Ovary (tissue), 9 donors: ENCODE results near the gene AKR1B1. TPM values are rescaled to one million over a fixed set of nuclear protein-coding genes. Genes with fewer than 3 reads are reported as not detected.

Source experiments
- DNase-seq, 5 donors: peaks; one replicate each; pipeline ENCODE4 v3.0.0-alpha.2; 2019 to 2020
- H3K27ac ChIP-seq, 2 donors: fragments of 200-600 bp; one replicate each; pipeline versions ENCODE4 v1.5.1 to v1.8.0; 2019 to 2022
- H3K27me3 ChIP-seq: fragments of 200-600 bp; one replicate; pipeline ENCODE4 v1.8.0; 2022
- H3K36me3 ChIP-seq: fragments of 200-600 bp; sonication (generic); one replicate; pipeline ENCODE4 v1.5.1; 2019
- H3K4me1 ChIP-seq: one replicate; pipeline ENCODE4 v1.8.1; 2013; ENCODE audit warnings: mild to moderate bottlenecking, moderate library complexity; ENCODE audit not compliant: insufficient read depth
- H3K4me3 ChIP-seq: fragments of 200-600 bp; sonication (generic); one replicate; pipeline ENCODE4 v1.5.1; 2017
- H3K9me3 ChIP-seq, 2 donors: fragments of 200-600 bp in 1 of 2; sonication (generic) in 1 of 2; one replicate each; pipeline versions ENCODE4 v1.5.1 to v1.8.1; 2013 to 2019; ENCODE audit warnings: mild to moderate bottlenecking in 1 of 2, moderate library complexity in 1 of 2
- EP300 ChIP-seq: sonication (generic); formaldehyde crosslinking; IDR thresholded peaks from one replicate; pipeline ENCODE4 v1.6.1; 2017; ENCODE audit warnings: antibody characterized with exemption
- POLR2A ChIP-seq: fragments of 450-650 bp; IDR thresholded peaks from one replicate; pipeline ENCODE4 v1.6.1; 2017; ENCODE audit warnings: antibody characterized with exemption, mild to moderate bottlenecking, moderate library complexity
- WGBS, 3 donors: extraction: QIAGEN DNeasy Blood & Tissue Kit in 1 of 3; methylation state at CpG; one replicate each; pipeline versions ENCODE4 v1.1.5 to v1.1.7; 2013 to 2017; 5-methylcytosine and 5-hydroxymethylcytosine counted together
- intact Hi-C, 4 donors: fragments of 100-400 bp; cut with DNase I; formaldehyde crosslinking; loops; one replicate each; pipeline versions ENCODE4 v1.11.0 to v1.15.1; 2022 to 2023
- polyA plus RNA-seq, 2 donors: library from polyadenylated mRNA; stranded (reverse); fragments of 200-250 nt in 1 of 2; fragments of 350-450 nt in 1 of 2; fragmentation: Illumina TruSeq in 1 of 2; extraction: RNeasy Lipid Tissue Mini Kit (QIAGEN cat#74804) in 1 of 2; gene quantifications; one replicate each; pipeline ENCODE4 v1.2.3, GENCODE V29; 2013 to 2014
- total RNA-seq, 7 donors: library from RNA; depleted of rRNA in 2 of 7; stranded (reverse); fragments of >200 nt in 2 of 7; fragmentation: NEBNext Ultra II Directional in 3 of 7; extraction: Animal tissue kit (Norgen Biotek cat#: 25700) in 3 of 7; gene quantifications; one replicate each; pipeline versions ENCODE4 v1.1.0 to v1.2.4, GENCODE V29; 2016 to 2023
- TF ChIP-seq, protein P1 (sequence below), 3 donors: fragments of 450-650 bp in 2 of 3; fragments of 200-600 bp in 1 of 3; IDR thresholded peaks; one replicate each; pipeline versions ENCODE4 v1.5.1 to v1.8.0; 2016 to 2022; ENCODE audit warnings: antibody characterized with exemption in 3 of 3, mild to moderate bottlenecking in 1 of 3
- donor health status: DM: no; HTN: no; CAD: no; lungs with moderate emphysema.
- donor health status: DM: no; HTN: no; CAD: no.
- donor health status: Bipolar disorder and iron deficiency.
- donor health status: DM: yes; HTN: yes; CAD: no.
- donor health status: DM: no; HTN: no; CAD: no.
- donor health status: DM: yes; HTN: yes; CAD: no.

The AKR1B1 gene
- total and polyA plus RNA-seq, 9 donors, result 39.3 to 133 (median 80.8) TPM

- H3K4me1 ChIP-seq, result peaks cover 4% of the 10 kb centered on the region
- WGBS, 3 donors, result 82 to 88% (median 86%) methylated on average over 11 of the region's 11 CpGs
- H3K27ac ChIP-seq, result no peak overlapping the region
- TF ChIP-seq, protein P1, sequence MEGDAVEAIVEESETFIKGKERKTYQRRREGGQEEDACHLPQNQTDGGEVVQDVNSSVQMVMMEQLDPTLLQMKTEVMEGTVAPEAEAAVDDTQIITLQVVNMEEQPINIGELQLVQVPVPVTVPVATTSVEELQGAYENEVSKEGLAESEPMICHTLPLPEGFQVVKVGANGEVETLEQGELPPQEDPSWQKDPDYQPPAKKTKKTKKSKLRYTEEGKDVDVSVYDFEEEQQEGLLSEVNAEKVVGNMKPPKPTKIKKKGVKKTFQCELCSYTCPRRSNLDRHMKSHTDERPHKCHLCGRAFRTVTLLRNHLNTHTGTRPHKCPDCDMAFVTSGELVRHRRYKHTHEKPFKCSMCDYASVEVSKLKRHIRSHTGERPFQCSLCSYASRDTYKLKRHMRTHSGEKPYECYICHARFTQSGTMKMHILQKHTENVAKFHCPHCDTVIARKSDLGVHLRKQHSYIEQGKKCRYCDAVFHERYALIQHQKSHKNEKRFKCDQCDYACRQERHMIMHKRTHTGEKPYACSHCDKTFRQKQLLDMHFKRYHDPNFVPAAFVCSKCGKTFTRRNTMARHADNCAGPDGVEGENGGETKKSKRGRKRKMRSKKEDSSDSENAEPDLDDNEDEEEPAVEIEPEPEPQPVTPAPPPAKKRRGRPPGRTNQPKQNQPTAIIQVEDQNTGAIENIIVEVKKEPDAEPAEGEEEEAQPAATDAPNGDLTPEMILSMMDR (IDR thresholded peaks at IDR 0.05), result no peak
- TF ChIP-seq EP300 (no peak), POLR2A (no peak)
- intact Hi-C loops, result no loop called here
- no peaks in the 10 kb centered on the region for H3K27me3 ChIP-seq
- H3K36me3 ChIP-seq, result no peaks in the 10 kb centered on the region
- DNase-seq, result no peak
- H3K9me3 ChIP-seq, result no peaks in the 10 kb centered on the region
- no peak overlapping the region for H3K4me3 ChIP-seq
Observed at GRCh38 chr7:134448356-134449229, 10.3 kb downstream of the AKR1B1 start.

GRCh38 chr7:134447383-134447782 lies 11.5 kb downstream of the AKR1B1 start:
- H3K27ac ChIP-seq, result no peak overlapping the region
- intact Hi-C loops, result no loop called here
- no peaks in the 10 kb centered on the region for H3K9me3 ChIP-seq
- H3K4me3 ChIP-seq, result no peak overlapping the region
- DNase-seq, result no peak
- H3K4me1 ChIP-seq, result peaks cover under 1% of the 10 kb centered on the region
- no peak for TF ChIP-seq POLR2A
- TF ChIP-seq, protein P1 (IDR thresholded peaks at IDR 0.05), result no peak
- no peak for TF ChIP-seq EP300
- 84 to 90% (median 90%) methylated on average over 9 of the region's 9 CpGs for WGBS, 3 donors
- H3K36me3 ChIP-seq, result no peaks in the 10 kb centered on the region
- H3K27me3 ChIP-seq, result no peaks in the 10 kb centered on the region

DNA sequence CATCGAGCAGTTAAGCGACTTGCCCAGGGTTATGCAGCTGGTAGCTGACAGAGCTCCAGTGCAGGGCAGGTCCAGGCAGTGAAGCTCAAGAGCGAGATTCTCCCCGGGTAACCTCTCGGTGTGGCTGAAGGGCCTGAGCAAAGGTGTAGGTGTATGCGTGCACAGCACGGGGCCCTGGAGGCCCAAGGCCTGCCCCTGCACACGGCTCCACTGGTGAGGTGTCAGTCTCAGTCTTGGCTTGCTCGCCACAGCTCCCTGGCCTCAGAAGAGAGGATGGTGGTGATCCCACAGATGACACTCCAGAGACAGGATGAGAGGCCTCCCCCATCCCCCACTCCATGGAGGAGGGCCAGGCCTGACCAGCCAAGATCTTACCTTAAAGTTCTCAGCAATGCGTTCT lies 12.0 kb downstream of the AKR1B1 start:
- Histone ChIP-seq H3K36me3 (no peaks in the 10 kb centered on the region), H3K4me3 (no peak overlapping the region), H3K27me3 (no peaks in the 10 kb centered on the region), H3K27ac (no peak overlapping the region), H3K4me1 (no peaks in the 10 kb centered on the region), H3K9me3 (no peaks in the 10 kb centered on the region)
- intact Hi-C loops, result no loop called here
- no peak for DNase-seq
- TF ChIP-seq, protein P1 (IDR thresholded peaks at IDR 0.05), result no peak
- TF ChIP-seq POLR2A (no peak), EP300 (no peak)
- WGBS, 3 donors, result 94 to 99% (median 95%) methylated on average over 10 of the region's 10 CpGs

GRCh38 chr7:134446446-134446845 lies 12.5 kb downstream of the AKR1B1 start:
- H3K4me3 ChIP-seq, result no peak overlapping the region
- intact Hi-C loops, result no loop called here
- TF ChIP-seq POLR2A, result no peak
- no peak for TF ChIP-seq EP300
- TF ChIP-seq, protein P1 (IDR thresholded peaks at IDR 0.05), result no peak
- DNase-seq, result no peak
- H3K4me1 ChIP-seq, result no peaks in the 10 kb centered on the region
- no peaks in the 10 kb centered on the region for H3K36me3 ChIP-seq
- no peak overlapping the region for H3K27ac ChIP-seq
- WGBS, 3 donors, result 81 to 89% (median 87%) methylated on average over 8 to 9 of the region's 9 CpGs
- no peaks in the 10 kb centered on the region for H3K9me3 ChIP-seq
- no peaks in the 10 kb centered on the region for H3K27me3 ChIP-seq
